Calu3 (cell line): ENCODE results near the gene ODF2. TPM values are rescaled to one million over a fixed set of nuclear protein-coding genes. Genes with fewer than 3 reads are reported as not detected.
"Not testable (repeated sequence)": the region's sequence is repeated elsewhere in the genome, so short reads cannot be mapped to it uniquely, and the experiment has no call there.

Experiments
- BruUV-seq: library from RNA; stranded (reverse); fragments of 400-500 nt; replicated peaks from 2 replicates; lab custom pipeline; 2021; lab: Mats Ljungman, UMichigan
- CTCF ChIA-PET: fragments of 300-600 bp; sonication (Branson Sonifier 250); formaldehyde crosslinking; loops from one replicate; lab custom pipeline; 2022; ENCODE audit warnings: antibody characterized with exemption; lab: Charles Lee
- DNase-seq: peaks from one replicate; pipeline ENCODE4 v3.0.0; 2022
- H3K27ac Mint-ChIP-seq: one replicate; pipeline ENCODE4 v1.8.0; 2022; ENCODE audit warnings: mixed read lengths; ENCODE audit not compliant: unreplicated experiment
- H3K27me3 Mint-ChIP-seq: one replicate; pipeline ENCODE4 v1.8.0; 2022; ENCODE audit warnings: mixed read lengths; ENCODE audit not compliant: unreplicated experiment
- H3K36me3 Mint-ChIP-seq: one replicate; pipeline ENCODE4 v1.8.0; 2022; ENCODE audit warnings: mild to moderate bottlenecking, moderate library complexity, mixed read lengths; ENCODE audit not compliant: insufficient read depth, unreplicated experiment
- H3K4me1 Mint-ChIP-seq: one replicate; pipeline ENCODE4 v1.8.0; 2022; ENCODE audit warnings: mild to moderate bottlenecking, low read depth, mixed read lengths; ENCODE audit not compliant: unreplicated experiment
- H3K4me3 Mint-ChIP-seq: one replicate; pipeline ENCODE4 v1.8.0; 2022; ENCODE audit warnings: mild to moderate bottlenecking, low read depth, moderate library complexity, mixed read lengths; ENCODE audit not compliant: unreplicated experiment
- H3K9me3 Mint-ChIP-seq: one replicate; pipeline ENCODE4 v1.8.0; 2022; ENCODE audit warnings: low read depth, mixed read lengths; ENCODE audit not compliant: unreplicated experiment
- CTCF ChIP-seq: fragments of 200-600 bp; IDR thresholded peaks from one replicate; pipeline ENCODE4 v1.8.0; 2022; ENCODE audit warnings: antibody characterized with exemption; ENCODE audit not compliant: unreplicated experiment
- intact Hi-C: fragments of 100-400 bp; cut with micrococcal nuclease; formaldehyde crosslinking; loops from one replicate; pipeline ENCODE4 v1.10.0; 2022; ENCODE audit not compliant: unreplicated experiment
- total RNA-seq: library from RNA; stranded (reverse); gene quantifications from 2 replicates; pipeline ENCODE4 v1.2.3, GENCODE V29; 2022

ODF2 gene
- total RNA-seq, 1 experiment from 2014 or later, result 33.6 TPM

GRCh38 chr9:128409978-128410377 lies 45.8 kb upstream of the ODF2 start:
- H3K9me3 Mint-ChIP-seq, result no peaks in the 10 kb centered on the region
- DNase-seq, result no peak
- intact Hi-C loops, result loop anchor here (5.0 kb wide), 2 partner anchors 48 to 113 kb away; no protein-coding TSS in a partner anchor
- H3K27me3 Mint-ChIP-seq, result peaks cover 30% of the 10 kb centered on the region
- peaks cover under 1% of the 10 kb centered on the region for H3K36me3 Mint-ChIP-seq
- no TSS peak for BruUV-seq
- no peak overlapping the region for H3K4me3 Mint-ChIP-seq
- TF ChIP-seq CTCF, result no peak
- no peak overlapping the region for H3K27ac Mint-ChIP-seq
- CTCF ChIA-PET, result interaction anchor here (1.1 to 1.5 kb wide), 2 partner anchors 10 to 48 kb away, joined by 3 to 12 read pairs; partner anchors contain the start of gene CERCAM
- peaks cover 9% of the 10 kb centered on the region for H3K4me1 Mint-ChIP-seq

GRCh38 chr9:128411364-128412119 lies 44.3 kb upstream of the ODF2 start:
- DNase-seq, result no peak
- Mint-ChIP-seq H3K4me3 (no peak overlapping the region), H3K36me3 (peaks cover 13% of the 10 kb centered on the region), H3K27me3 (peaks cover 33% of the 10 kb centered on the region), H3K4me1 (peaks cover 25% of the 10 kb centered on the region), H3K9me3 (no peaks in the 10 kb centered on the region), H3K27ac (no peak overlapping the region)
- TF ChIP-seq CTCF, result no peak
- intact Hi-C loops, result loop anchor here (5.0 kb wide), 2 partner anchors 49 to 114 kb away; no protein-coding TSS in a partner anchor
- no TSS peak for BruUV-seq
- CTCF ChIA-PET, result interaction anchor here (0.6 to 1.5 kb wide), 3 partner anchors 8 to 624 kb away, joined by 3 to 12 read pairs (median 5); no protein-coding TSS in a partner anchor

- Mint-ChIP-seq H3K4me3 (no peak overlapping the region), H3K9me3 (no peaks in the 10 kb centered on the region), H3K36me3 (peaks cover 13% of the 10 kb centered on the region), H3K27me3 (peaks cover 33% of the 10 kb centered on the region), H3K27ac (no peak overlapping the region), H3K4me1 (peaks cover 27% of the 10 kb centered on the region)
- intact Hi-C loops, result loop anchor here (5.0 kb wide), 2 partner anchors 50 to 115 kb away; no protein-coding TSS in a partner anchor
- no peak for TF ChIP-seq CTCF
- BruUV-seq, result no TSS peak
- peak; percentile 61 for DNase-seq
- CTCF ChIA-PET, result interaction anchor here (1.2 kb wide), 1 partner anchor 8 kb away, joined by 5 read pairs; no protein-coding TSS in a partner anchor
Observed at GRCh38 chr9:128412120-128412790, 43.6 kb upstream of the ODF2 start.

- H3K4me3 Mint-ChIP-seq, H3K27ac Mint-ChIP-seq, CTCF ChIA-PET, BruUV-seq, DNase-seq, H3K9me3 Mint-ChIP-seq: not testable (repeated sequence)
- H3K4me1 Mint-ChIP-seq, result peaks cover 27% of the 10 kb centered on the region
- peaks cover 33% of the 10 kb centered on the region for H3K27me3 Mint-ChIP-seq
- peaks cover 13% of the 10 kb centered on the region for H3K36me3 Mint-ChIP-seq
- intact Hi-C loops, result loop anchor here (5.0 kb wide), 2 partner anchors 51 to 116 kb away; no protein-coding TSS in a partner anchor
Observed at GRCh38 chr9:128413728-128414127, 42.1 kb upstream of the ODF2 start.
